Measurements from ENCODE around the gene OR8K5. TPM values are rescaled to one million over a fixed set of nuclear protein-coding genes. Genes with fewer than 3 reads are reported as not detected.
"Not testable (repeated sequence)": the region's sequence is repeated elsewhere in the genome, so short reads cannot be mapped to it uniquely, and the experiment has no call there.

The OR8K5 gene
- total and polyA plus RNA-seq, 5 donors: not detected

GRCh38 chr11:56143681-56144080 is 16.4 kb downstream of the OR8K5 start:
- ATAC-seq; H3K27ac ChIP-seq (ENCODE audit: low read length); intact Hi-C loops (cut with DNase I); H3K9me3 ChIP-seq (ENCODE audit: control insufficient read depth, low read length); H3K27me3 ChIP-seq (ENCODE audit: control insufficient read depth, insufficient read depth); H3K4me3 ChIP-seq (ENCODE audit: low read length); DNase-seq; H3K4me1 ChIP-seq (ENCODE audit: control insufficient read depth, insufficient read depth, low read length): not testable (repeated sequence)
- WGBS: 92% methylated on average over 28 of the region's 30 CpGs

- no peak within 1 kb of the TSS for H3K27ac ChIP-seq (ENCODE audit: low read length)
- H3K4me1 ChIP-seq (ENCODE audit: control insufficient read depth, insufficient read depth, low read length): no peaks in the 10 kb centered on the region
- H3K9me3 ChIP-seq (ENCODE audit: control insufficient read depth, low read length): no peaks in the 10 kb centered on the region
- DNase-seq: no peak
- ATAC-seq: no peak
- no peaks in the 10 kb centered on the region for H3K27me3 ChIP-seq (ENCODE audit: control insufficient read depth, insufficient read depth)
- intact Hi-C loops (cut with DNase I): no loop called here
- H3K4me3 ChIP-seq (ENCODE audit: low read length): no peak within 1 kb of the TSS
Observed at GRCh38 chr11:56140151-56140661, 19.9 kb downstream of the OR8K5 start, which contains the start of gene OR8J3. TSS of gene OR8J3 (minus strand) at chr11:56140201. CDS start at chr11:56137718, 2,483 bp downstream.

- Histone ChIP-seq H3K4me3 (ENCODE audit: low read length) (no peak within 1 kb of the TSS), H3K9me3 (ENCODE audit: control insufficient read depth, low read length) (no peaks in the 10 kb centered on the region), H3K27ac (ENCODE audit: low read length) (no peak within 1 kb of the TSS), H3K4me1 (ENCODE audit: control insufficient read depth, insufficient read depth, low read length) (no peaks in the 10 kb centered on the region), H3K27me3 (ENCODE audit: control insufficient read depth, insufficient read depth) (no peaks in the 10 kb centered on the region)
- intact Hi-C loops (cut with DNase I): no loop called here
- 63% methylated on average over 6 of the region's 6 CpGs for WGBS
- ATAC-seq (no peak), DNase-seq (no peak)
Observed at GRCh38 chr11:56122073-56122472, 38.0 kb downstream of the OR8K5 start, which contains the start of gene OR8H3. TSS of gene OR8H3 (plus strand) at chr11:56122373. CDS start at chr11:56122373, 0 bp downstream.

Other genes with a start within 250 kb of the OR8K5 start
- gene OR5W2, start 245.7 kb downstream of the OR8K5 start, total RNA-seq: not detected
- gene OR5W2, start 245.7 kb downstream of the OR8K5 start, polyA plus RNA-seq: not detected
- gene OR5I1, start 223.9 kb downstream of the OR8K5 start, total RNA-seq: not detected
- not detected for gene OR5I1, start 223.9 kb downstream of the OR8K5 start, polyA plus RNA-seq
- gene OR10AG1, start 190.4 kb downstream of the OR8K5 start, total RNA-seq: not detected
- gene OR10AG1, start 190.4 kb downstream of the OR8K5 start, polyA plus RNA-seq: not detected
- not detected for gene OR5F1, start 165.7 kb downstream of the OR8K5 start, total RNA-seq
- gene OR5F1, start 165.7 kb downstream of the OR8K5 start, polyA plus RNA-seq: not detected
- not detected for gene OR5AS1, start 132.7 kb downstream of the OR8K5 start, total RNA-seq
- not detected for gene OR5AS1, start 132.7 kb downstream of the OR8K5 start, polyA plus RNA-seq
- gene OR8I2, start 67.0 kb downstream of the OR8K5 start, total RNA-seq: not detected
- gene OR8I2, start 67.0 kb downstream of the OR8K5 start, polyA plus RNA-seq: not detected
- gene OR8H2, start 56.6 kb downstream of the OR8K5 start, total RNA-seq: not detected
- not detected for gene OR8H2, start 56.6 kb downstream of the OR8K5 start, polyA plus RNA-seq
- gene OR8H3, start 37.9 kb downstream of the OR8K5 start, total RNA-seq: not detected
- not detected for gene OR8H3, start 37.9 kb downstream of the OR8K5 start, polyA plus RNA-seq
- gene OR8J3, start 20.1 kb downstream of the OR8K5 start, total RNA-seq: not detected
- gene OR8J3, start 20.1 kb downstream of the OR8K5 start, polyA plus RNA-seq: not detected
- not detected for gene OR5J2, start 16.3 kb upstream of the OR8K5 start, total RNA-seq
- not detected for gene OR5J2, start 16.3 kb upstream of the OR8K5 start, polyA plus RNA-seq
- not detected for gene OR5T2, start 73.9 kb upstream of the OR8K5 start, total RNA-seq
- not detected for gene OR5T2, start 73.9 kb upstream of the OR8K5 start, polyA plus RNA-seq
- not detected for gene OR5T3, start 91.9 kb upstream of the OR8K5 start, total RNA-seq
- not detected for gene OR5T3, start 91.9 kb upstream of the OR8K5 start, polyA plus RNA-seq
- gene OR5T1, start 113.8 kb upstream of the OR8K5 start, total RNA-seq: not detected
- gene OR5T1, start 113.8 kb upstream of the OR8K5 start, polyA plus RNA-seq: not detected
- gene OR8H1, start 131.9 kb upstream of the OR8K5 start, total RNA-seq: not detected
- not detected for gene OR8H1, start 131.9 kb upstream of the OR8K5 start, polyA plus RNA-seq
- gene OR8K3, start 154.8 kb upstream of the OR8K5 start, total RNA-seq: not detected
- not detected for gene OR8K3, start 154.8 kb upstream of the OR8K5 start, polyA plus RNA-seq
- not detected for gene OR8K1, start 185.7 kb upstream of the OR8K5 start, total RNA-seq
- gene OR8K1, start 185.7 kb upstream of the OR8K5 start, polyA plus RNA-seq: not detected
- gene OR8J1, start 194.0 kb upstream of the OR8K5 start, total RNA-seq: not detected
- not detected for gene OR8J1, start 194.0 kb upstream of the OR8K5 start, polyA plus RNA-seq
- gene OR8U1, start 215.3 kb upstream of the OR8K5 start, total RNA-seq: not detected
- gene OR8U1, start 215.3 kb upstream of the OR8K5 start, polyA plus RNA-seq: not detected

Data from right cardiac atrium (tissue), 5 donors.